ENCODE data around the gene POLH. TPM values are rescaled to one million over a fixed set of nuclear protein-coding genes. Genes with fewer than 3 reads are reported as not detected.
"Not testable (repeated sequence)": the region's sequence is repeated elsewhere in the genome, so short reads cannot be mapped to it uniquely, and the experiment has no call there.

Gene POLH
- total RNA-seq, 6 experiments from 2014 or later = 5.1 to 9.3 (median 6.8) TPM

GRCh38 chr6:43541774-43542471 is 34.1 kb upstream of the POLH start:
- H3K27ac ChIP-seq = no peak overlapping the region
- 96% methylated on average over 8 of the region's 8 CpGs for WGBS (ENCODE audit: insufficient coverage, low coverage, low lambda C conversion rate, missing lambda C conversion rate)
- H3K36me3 ChIP-seq = peaks cover 0 to 38% (median 14%) of the 10 kb centered on the region in 4 donors
- H3K9me3 ChIP-seq = no peaks in the 10 kb centered on the region
- no peak for ATAC-seq
- intact Hi-C loops (cut with DNase I) = no loop called here
- no peaks in the 10 kb centered on the region for H3K27me3 ChIP-seq
- TF ChIP-seq, protein P1, sequence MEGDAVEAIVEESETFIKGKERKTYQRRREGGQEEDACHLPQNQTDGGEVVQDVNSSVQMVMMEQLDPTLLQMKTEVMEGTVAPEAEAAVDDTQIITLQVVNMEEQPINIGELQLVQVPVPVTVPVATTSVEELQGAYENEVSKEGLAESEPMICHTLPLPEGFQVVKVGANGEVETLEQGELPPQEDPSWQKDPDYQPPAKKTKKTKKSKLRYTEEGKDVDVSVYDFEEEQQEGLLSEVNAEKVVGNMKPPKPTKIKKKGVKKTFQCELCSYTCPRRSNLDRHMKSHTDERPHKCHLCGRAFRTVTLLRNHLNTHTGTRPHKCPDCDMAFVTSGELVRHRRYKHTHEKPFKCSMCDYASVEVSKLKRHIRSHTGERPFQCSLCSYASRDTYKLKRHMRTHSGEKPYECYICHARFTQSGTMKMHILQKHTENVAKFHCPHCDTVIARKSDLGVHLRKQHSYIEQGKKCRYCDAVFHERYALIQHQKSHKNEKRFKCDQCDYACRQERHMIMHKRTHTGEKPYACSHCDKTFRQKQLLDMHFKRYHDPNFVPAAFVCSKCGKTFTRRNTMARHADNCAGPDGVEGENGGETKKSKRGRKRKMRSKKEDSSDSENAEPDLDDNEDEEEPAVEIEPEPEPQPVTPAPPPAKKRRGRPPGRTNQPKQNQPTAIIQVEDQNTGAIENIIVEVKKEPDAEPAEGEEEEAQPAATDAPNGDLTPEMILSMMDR (IDR thresholded peaks at IDR 0.05) = no peak
- TF ChIP-seq POLR2A (IDR thresholded peaks at IDR 0.05) = no peak
- H3K4me1 ChIP-seq = no peaks in the 10 kb centered on the region
- no peak for DNase-seq
- no peak overlapping the region for H3K4me3 ChIP-seq

GRCh38 chr6:43544461-43544860 is 31.5 kb upstream of the POLH start:
- ATAC-seq (no peak), DNase-seq (no peak)
- H3K4me1 ChIP-seq = no peaks in the 10 kb centered on the region
- WGBS (ENCODE audit: insufficient coverage, low coverage, low lambda C conversion rate, missing lambda C conversion rate) = 62% methylated on average over 4 of the region's 4 CpGs
- TF ChIP-seq POLR2A (IDR thresholded peaks at IDR 0.05) = no peak
- TF ChIP-seq, protein P1 (IDR thresholded peaks at IDR 0.05) = no peak
- H3K36me3 ChIP-seq = peaks cover 5 to 58% (median 26%) of the 10 kb centered on the region in 4 donors
- intact Hi-C loops (cut with DNase I) = no loop called here
- H3K27ac ChIP-seq = no peak overlapping the region
- no peaks in the 10 kb centered on the region for H3K27me3 ChIP-seq
- no peak overlapping the region for H3K4me3 ChIP-seq
- H3K9me3 ChIP-seq = no peaks in the 10 kb centered on the region

- H3K27ac ChIP-seq = no peak overlapping the region
- no peak for DNase-seq
- intact Hi-C loops (cut with DNase I) = no loop called here
- no peak for TF ChIP-seq POLR2A (IDR thresholded peaks at IDR 0.05)
- TF ChIP-seq, protein P1 (IDR thresholded peaks at IDR 0.05) = no peak
- H3K4me3 ChIP-seq = no peak overlapping the region
- H3K27me3 ChIP-seq = no peaks in the 10 kb centered on the region
- H3K9me3 ChIP-seq = no peaks in the 10 kb centered on the region
- 73% methylated on average over 3 of the region's 3 CpGs for WGBS (ENCODE audit: insufficient coverage, low coverage, low lambda C conversion rate, missing lambda C conversion rate)
- no peak for ATAC-seq
- peaks cover 9 to 82% (median 30%) of the 10 kb centered on the region in 4 donors for H3K36me3 ChIP-seq
- no peaks in the 10 kb centered on the region for H3K4me1 ChIP-seq
Measured at GRCh38 chr6:43547222-43547621, 28.8 kb upstream of the POLH start.

- peaks cover 6 to 94% (median 38%) of the 10 kb centered on the region in 4 donors for H3K36me3 ChIP-seq
Measured at GRCh38 chr6:43557620-43558019, 18.4 kb upstream of the POLH start.

DNA sequence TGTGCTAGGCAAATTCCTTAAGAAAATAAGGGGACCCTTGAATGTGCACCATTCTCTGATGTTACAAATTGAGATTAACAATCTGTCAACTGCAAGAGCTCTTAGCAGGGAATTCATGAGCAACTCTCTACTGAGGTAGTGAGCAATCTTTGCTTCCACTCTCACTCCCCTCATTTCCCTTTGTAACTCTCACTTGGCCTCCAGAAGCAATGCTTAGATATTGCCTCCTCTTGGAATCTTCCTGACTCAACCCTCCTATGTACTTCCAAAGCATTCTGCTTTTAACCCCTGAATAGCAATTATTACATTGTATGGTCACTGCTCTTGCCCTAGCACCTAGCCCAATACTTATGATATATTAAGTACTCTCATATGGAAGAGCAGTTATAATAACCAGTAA is 16.7 kb upstream of the POLH start:
- TF ChIP-seq, protein P1 (IDR thresholded peaks at IDR 0.05) = no peak
- no peak for TF ChIP-seq POLR2A (IDR thresholded peaks at IDR 0.05)
- no peak for DNase-seq
- intact Hi-C loops (cut with DNase I) = no loop called here
- ATAC-seq = no peak
- H3K27me3 ChIP-seq = no peaks in the 10 kb centered on the region
- H3K36me3 ChIP-seq = peaks cover 3 to 98% (median 40%) of the 10 kb centered on the region in 4 donors
- no peak overlapping the region for H3K4me3 ChIP-seq
- H3K9me3 ChIP-seq = no peaks in the 10 kb centered on the region
- no peaks in the 10 kb centered on the region for H3K4me1 ChIP-seq
- H3K27ac ChIP-seq = no peak overlapping the region

More at GRCh38 chr6:43557620-43558019, 18.4 kb upstream of the POLH start:
- H3K27me3 ChIP-seq; H3K4me3 ChIP-seq; DNase-seq; H3K4me1 ChIP-seq; H3K9me3 ChIP-seq; intact Hi-C loops (cut with DNase I); ATAC-seq; H3K27ac ChIP-seq: not testable (repeated sequence)
- WGBS (ENCODE audit: insufficient coverage, low coverage, low lambda C conversion rate, missing lambda C conversion rate) = 98% methylated on average over 6 of the region's 7 CpGs

Data from right lobe of liver (tissue), 6 donors.